GM12892 (cell line): ENCODE results near the gene ECHDC1. TPM values are rescaled to one million over a fixed set of nuclear protein-coding genes. Genes with fewer than 3 reads are reported as not detected.
"Not testable (repeated sequence)": the region's sequence is repeated elsewhere in the genome, so short reads cannot be mapped to it uniquely, and the experiment has no call there.

Experiments
- DNase-seq: peaks from one replicate; pipeline ENCODE4 v3.0.0; 2011; ENCODE audit not compliant: insufficient read length
- FAIRE-seq: peaks from 2 replicates; lab custom pipeline; 2011; peaks lifted over from hg19 to GRCh38; lab: Jason Lieb, UNC
- POLR2A ChIP-seq: IDR thresholded peaks from 2 replicates; pipeline ENCODE4 v1.6.1; 2011; ENCODE audit warnings: low read depth, low read length, control low read depth
- POLR2AphosphoS5 ChIP-seq: IDR thresholded peaks from 2 replicates; pipeline ENCODE4 v1.6.1; 2011; ENCODE audit warnings: low read depth, low read length, control low read depth
- TAF1 ChIP-seq: IDR thresholded peaks from 2 replicates; pipeline ENCODE4 v1.6.1; 2011; ENCODE audit warnings: low read depth, mild to moderate bottlenecking, control low read depth, low read length, borderline replicate concordance
- polyA plus RNA-seq: library from polyadenylated mRNA; unstranded; fragments of >200 nt; gene quantifications from one replicate; pipeline ENCODE4 v1.2.1, GENCODE V29; 2012; ENCODE audit warnings: missing spikeins, inconsistent platforms; ENCODE audit not compliant: missing spikeins

Gene ECHDC1, protein sequence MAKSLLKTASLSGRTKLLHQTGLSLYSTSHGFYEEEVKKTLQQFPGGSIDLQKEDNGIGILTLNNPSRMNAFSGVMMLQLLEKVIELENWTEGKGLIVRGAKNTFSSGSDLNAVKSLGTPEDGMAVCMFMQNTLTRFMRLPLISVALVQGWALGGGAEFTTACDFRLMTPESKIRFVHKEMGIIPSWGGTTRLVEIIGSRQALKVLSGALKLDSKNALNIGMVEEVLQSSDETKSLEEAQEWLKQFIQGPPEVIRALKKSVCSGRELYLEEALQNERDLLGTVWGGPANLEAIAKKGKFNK
- polyA plus RNA-seq, result 57.2 TPM

DNA sequence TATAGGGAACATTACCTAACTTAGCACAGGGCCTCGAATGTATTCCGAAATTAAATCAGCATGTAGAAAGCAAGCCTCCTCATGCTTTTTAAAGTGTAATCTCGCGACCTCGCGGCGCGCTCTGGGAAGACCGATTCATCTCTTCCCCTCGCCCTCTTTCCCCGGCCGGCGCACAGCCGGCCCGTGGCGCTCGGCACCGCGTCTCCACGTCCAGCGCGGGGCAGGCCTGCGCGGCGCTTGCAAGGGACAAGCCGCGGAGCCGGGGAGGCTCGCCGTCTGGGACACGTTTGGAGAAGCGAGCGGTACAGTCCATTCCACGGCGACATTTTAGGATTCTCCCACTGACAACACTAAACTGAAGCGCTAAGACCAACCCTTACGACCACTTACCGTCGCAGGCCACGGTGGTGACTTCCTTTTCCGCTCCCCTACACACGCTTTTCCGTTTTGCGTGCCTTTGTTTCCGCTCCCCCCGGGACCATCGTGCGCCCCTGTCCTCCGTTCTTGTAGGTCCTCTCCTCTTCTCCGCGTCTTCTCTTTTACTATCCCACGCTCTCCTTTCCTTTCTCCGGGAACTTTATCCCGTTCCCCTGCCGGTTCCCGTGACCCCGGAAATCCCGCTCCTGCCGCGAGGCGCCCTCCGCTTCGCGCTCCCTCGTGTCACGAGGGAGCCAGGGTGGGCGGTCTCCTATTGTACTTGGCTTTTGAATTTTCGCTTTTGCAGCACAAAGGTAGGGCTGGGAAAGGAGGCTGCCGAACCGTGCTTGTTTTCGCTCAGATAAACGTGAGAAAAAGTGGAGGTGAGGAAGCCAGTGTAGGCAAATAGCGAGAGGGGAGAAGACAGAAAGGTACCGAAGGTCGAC, at the start of gene ECHDC1:
TSS of gene ECHDC1 (minus strand) at position 664 of the 863 bp plus-strand sequence. CDS start 12,581 bp downstream, outside the sequence.
- TF ChIP-seq TAF1 (no peak; the same call in none of the 2 replicates), POLR2A (peak; percentile 95), POLR2AphosphoS5 (peak; percentile 94)
- FAIRE-seq, result peak; percentile 81
- peak; percentile 38 for DNase-seq

DNA sequence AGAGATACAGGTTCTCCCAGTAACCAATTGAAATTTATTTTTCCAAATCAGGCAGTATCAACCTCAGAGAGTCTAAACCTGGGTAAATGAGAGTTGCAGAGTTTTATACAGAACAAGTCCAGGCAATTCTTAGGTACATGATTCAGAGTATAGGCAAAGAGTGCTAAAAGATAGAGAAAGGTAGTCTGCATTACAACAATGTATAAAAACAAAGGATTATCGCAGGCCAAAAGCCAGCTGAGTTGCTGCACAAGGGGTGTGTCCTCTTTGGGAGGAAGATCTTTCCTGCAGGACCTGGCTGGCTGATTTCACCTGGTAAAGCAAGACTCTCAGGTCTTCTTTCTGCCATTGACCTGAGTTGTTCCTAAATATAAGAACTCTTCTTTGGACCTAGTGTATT, 48.9 kb upstream of the ECHDC1 start:
- no peak for FAIRE-seq
- no peak for DNase-seq
- no peak for TF ChIP-seq TAF1
- TF ChIP-seq POLR2A, result no peak

DNA sequence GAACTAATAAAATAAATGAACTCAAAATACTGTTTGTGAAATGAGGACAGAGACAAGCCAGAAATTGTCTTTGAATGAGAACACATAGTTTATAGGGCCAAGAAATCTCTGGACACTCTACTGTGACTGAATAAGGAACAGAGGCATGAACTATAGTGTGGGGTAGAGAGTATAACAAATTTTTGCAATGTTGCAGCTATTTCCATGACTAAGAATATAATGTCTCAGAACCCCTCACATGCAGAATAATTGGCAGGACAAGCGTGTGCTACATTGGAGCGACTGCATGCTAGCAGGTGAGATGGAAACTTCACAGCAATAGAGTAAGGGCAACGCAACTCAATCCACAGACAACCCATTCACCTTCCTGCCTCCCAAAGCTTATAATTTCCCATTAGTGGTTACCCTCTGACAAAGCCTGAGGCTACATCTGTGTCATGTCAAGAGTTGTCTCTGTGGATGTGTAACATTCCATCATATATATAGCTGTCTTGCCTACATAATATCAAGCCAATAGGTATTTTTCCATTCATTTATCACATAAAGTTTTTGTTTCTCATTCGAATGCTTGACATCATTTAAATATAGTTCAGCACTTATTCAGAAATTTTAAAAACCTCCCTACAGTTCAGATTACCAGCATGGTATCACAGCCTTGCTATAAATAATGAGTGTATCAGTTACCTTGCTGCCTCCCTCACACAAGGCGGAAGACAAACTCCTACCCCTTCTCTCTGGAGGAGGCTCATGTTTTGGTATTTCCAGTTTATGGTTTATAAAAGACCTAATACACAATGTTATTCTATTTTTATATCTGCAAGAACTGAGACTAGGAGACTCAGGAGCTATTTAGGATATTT, 47.9 kb upstream of the ECHDC1 start:
- FAIRE-seq (no peak), DNase-seq (no peak)

DNA sequence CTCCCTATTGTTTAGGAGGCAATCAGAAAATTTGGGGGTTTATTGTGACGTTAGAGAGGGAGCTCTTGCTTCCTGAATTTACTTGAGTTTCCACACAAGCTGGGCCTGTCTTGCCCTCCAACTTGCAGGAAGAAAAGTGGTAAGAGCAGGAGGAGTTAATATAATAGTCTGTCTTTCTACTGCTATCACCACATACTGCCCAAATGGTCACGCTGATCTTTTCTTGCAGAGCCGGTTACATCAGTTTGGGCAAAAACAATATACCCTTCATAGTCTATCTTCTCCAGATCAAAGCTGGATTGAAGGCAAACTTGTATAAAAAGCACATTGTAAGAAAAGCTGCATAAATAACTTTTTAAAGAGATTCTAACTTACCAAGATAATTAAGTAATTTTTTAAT, 46.3 kb upstream of the ECHDC1 start:
- FAIRE-seq (no peak), DNase-seq (no peak)
- TF ChIP-seq POLR2A, result no peak

More for the DNA sequence above, 47.9 kb upstream of the ECHDC1 start:
- TF ChIP-seq POLR2A (no peak), TAF1 (no peak), POLR2AphosphoS5 (no peak)

DNA sequence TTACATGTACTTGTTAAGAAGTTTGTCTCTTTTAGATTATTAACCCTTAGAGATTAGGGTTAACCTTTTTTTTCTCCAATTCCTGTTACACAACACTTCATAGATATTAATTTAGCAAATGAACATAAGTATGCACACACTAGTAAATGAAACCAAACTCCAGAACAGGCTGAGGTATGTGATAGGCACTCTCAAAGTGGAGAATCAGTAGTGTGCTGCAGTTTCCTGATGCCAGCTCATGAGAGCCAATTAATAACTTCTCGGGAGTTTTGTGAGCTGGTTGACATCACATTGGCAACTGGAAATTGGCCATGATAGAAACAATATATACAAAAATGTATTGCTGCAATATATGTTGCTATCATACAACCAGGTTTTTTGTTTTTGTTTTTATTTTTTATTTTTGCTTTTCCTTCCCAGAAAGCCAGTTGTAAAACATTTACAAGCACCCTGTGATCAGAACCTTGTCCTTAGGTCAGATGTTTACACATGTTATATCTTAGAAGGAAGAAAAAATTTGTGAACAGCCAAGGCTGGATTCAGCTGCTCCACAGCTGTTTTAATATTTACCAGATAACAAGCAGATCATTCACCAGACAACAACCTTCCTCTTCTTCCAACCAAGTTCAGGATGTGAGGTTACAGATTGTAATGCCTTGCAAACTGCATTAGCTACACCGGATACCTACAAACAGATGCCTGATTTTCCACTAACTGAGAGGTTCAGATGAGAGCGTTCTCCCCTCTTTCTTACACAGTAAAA, 42.4 kb upstream of the ECHDC1 start:
- FAIRE-seq, result no peak
- DNase-seq, result no peak
- no peak for TF ChIP-seq POLR2A
- no peak for TF ChIP-seq POLR2AphosphoS5
- no peak for TF ChIP-seq TAF1

DNA sequence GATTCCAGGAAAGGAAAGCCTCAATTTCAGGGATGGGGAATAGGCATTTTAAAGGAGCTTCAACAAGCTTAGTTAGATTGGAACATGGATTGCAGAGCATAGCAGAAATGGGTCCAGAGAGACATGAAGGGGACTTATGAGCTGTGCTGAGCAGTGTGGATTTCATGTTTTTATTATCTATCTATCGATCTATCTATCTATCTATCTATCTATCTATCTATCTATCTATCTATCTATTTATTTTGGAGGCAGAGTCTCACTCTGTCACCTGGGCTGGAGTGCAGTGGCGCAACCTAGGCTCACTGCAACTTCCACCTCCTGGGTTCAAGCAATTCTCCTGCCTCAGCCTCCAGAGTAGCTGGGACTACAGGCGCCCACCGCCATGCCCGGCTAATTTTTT, 41.4 kb upstream of the ECHDC1 start:
- not testable (repeated sequence) for DNase-seq, FAIRE-seq

DNA sequence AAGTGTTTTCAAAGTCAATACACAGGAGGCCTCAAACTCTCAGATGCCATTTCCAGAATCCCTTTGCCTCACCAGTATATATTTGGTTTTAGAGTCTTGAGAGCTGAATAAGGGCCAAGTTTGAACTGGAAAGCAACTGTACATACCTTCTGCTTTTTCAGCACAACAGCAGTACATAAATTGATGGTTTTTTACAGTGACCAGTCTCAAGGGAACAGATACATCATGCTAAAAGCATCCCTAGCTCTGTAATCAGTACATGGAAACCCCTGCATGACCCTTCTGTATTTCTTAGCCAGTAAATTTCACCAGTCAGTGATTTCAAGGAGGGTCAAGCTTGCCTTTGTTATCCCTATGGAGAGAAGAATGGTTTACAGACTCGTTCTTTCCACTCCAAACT, 40.6 kb upstream of the ECHDC1 start:
- DNase-seq, result no peak
- no peak for FAIRE-seq
- no peak for TF ChIP-seq POLR2AphosphoS5
- TF ChIP-seq TAF1, result no peak
- no peak for TF ChIP-seq POLR2A

DNA sequence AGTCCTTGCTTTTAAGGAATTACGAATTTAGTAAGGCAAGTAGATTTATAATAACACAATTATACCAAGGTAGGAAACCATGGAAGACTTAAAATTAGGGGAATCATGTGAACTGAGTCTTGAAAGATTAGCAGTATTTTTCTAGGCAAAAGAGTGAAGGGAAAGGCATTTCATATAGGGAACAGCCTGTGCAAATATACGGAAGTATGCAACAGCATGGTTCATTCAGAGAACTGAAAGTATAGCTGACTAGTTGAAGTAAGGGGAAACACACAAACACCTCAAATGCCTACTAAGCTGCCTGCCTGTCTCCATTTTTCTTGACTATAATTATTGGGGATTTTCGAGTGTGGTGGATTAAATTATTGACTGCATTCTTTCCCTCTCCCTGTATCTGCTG, 39.0 kb upstream of the ECHDC1 start:
- no peak for TF ChIP-seq POLR2AphosphoS5
- no peak for TF ChIP-seq POLR2A
- no peak for TF ChIP-seq TAF1
- FAIRE-seq (no peak), DNase-seq (no peak)

DNA sequence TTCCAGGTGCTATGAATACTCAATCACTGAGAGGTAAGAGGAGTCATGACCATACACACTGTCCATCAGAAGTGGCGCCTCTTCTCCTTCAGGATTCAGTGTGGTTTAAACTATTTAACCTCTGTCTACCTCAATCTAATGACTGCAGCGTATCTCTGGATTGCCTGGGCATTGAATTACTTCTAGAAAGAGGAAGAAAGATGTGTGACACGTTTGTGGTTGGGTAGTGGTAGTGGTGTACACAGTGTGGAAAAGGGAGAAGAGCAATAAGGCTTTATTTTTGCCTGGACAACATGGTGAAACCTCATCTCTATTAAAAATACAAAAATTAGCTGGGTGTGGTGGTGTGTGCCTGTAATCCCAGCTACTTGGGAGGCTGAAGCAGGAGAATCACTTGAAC, 38.0 kb upstream of the ECHDC1 start:
- FAIRE-seq (no peak), DNase-seq (no peak)
- TF ChIP-seq POLR2A (no peak), POLR2AphosphoS5 (no peak), TAF1 (no peak)

DNA sequence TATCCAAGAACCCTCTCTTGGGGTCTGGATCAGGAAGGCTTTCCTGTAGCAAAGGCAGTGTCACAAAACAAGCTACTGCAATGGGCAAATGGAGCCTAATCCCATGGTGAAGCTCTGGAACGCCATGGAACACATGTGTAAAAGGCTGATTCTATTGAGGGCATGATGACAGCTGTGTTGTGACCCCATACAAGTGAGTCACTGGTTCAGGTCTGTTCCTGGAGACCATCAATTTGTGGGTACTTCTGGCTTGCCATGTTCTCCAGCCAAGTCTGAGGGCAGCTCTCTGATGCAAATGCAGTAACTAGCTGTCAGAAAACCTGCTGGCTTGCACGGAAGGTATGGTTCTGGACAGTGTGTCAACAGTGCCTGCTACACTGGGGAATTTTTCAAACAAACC, 33.3 kb upstream of the ECHDC1 start:
- DNase-seq (no peak), FAIRE-seq (no peak)
- TF ChIP-seq POLR2AphosphoS5, result no peak

DNA sequence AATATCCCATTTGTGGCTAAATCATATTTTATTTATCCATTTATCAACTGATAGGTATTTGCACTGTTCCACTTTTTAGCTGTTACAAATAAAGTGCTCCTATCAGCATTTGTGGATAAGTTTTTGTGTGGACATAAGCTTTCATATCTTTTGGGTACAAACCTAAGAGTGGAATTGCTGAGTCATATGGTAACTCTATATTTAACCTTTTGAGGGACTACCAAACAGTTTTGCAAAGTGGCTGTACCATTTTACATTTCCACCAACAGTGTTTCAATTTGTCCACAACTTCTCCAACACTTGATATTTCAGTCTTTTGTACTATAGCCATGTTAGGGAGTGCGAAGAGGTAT, 23.6 kb upstream of the ECHDC1 start:
- DNase-seq (no peak), FAIRE-seq (no peak)
- TF ChIP-seq POLR2A (no peak), POLR2AphosphoS5 (no peak), TAF1 (no peak)
